PC-9 (cell line): Measurements from ENCODE around the gene TTLL5.

Source experiments
- EZH2 ChIP-seq: fragments of 200-600 bp; sonication (generic); IDR thresholded peaks from 2 replicates; pipeline ENCODE4 v1.8.0; 2017; ENCODE audit warnings: antibody characterized with exemption, low read depth
- TF ChIP-seq, protein P1 (sequence below): fragments of 200-600 bp; sonication (generic); conservative IDR thresholded peaks from 2 replicates; pipeline ENCODE4 v1.6.1; 2017; ENCODE audit warnings: mixed run types, antibody characterized with exemption, mild to moderate bottlenecking, moderate library complexity

DNA sequence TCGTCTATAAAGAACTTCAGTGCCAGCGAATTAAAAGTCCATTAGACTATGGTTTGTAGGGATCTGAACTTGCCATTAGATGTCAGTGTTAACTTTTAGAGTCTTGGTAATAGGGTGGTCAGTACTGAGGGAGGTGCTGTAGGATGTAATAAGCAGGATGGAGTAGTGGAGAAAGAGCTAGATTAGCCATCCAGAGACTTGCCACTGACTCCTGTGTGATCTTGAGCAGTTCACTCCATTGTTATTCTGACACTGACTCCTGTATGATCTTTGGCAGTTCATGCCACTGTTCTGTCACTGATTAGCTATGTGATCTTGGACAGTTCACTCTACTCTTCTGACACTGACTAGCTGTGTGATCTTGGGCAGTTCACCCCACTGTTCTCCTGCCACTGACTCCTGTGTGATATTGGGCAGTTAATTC lies 133.6 kb downstream of the TTLL5 start:
- TF ChIP-seq, protein P1, sequence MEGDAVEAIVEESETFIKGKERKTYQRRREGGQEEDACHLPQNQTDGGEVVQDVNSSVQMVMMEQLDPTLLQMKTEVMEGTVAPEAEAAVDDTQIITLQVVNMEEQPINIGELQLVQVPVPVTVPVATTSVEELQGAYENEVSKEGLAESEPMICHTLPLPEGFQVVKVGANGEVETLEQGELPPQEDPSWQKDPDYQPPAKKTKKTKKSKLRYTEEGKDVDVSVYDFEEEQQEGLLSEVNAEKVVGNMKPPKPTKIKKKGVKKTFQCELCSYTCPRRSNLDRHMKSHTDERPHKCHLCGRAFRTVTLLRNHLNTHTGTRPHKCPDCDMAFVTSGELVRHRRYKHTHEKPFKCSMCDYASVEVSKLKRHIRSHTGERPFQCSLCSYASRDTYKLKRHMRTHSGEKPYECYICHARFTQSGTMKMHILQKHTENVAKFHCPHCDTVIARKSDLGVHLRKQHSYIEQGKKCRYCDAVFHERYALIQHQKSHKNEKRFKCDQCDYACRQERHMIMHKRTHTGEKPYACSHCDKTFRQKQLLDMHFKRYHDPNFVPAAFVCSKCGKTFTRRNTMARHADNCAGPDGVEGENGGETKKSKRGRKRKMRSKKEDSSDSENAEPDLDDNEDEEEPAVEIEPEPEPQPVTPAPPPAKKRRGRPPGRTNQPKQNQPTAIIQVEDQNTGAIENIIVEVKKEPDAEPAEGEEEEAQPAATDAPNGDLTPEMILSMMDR = peak; percentile 53
- TF ChIP-seq EZH2 = no peak
